Effector CD4-positive, alpha-beta T cell (primary cell): Measurements from ENCODE around the gene CENPN.
A peak's percentile ranks its signal among the peaks of the same experiment; 100 is the strongest.

ENCODE experiments used
- DNase-seq: peaks from one replicate; pipeline ENCODE4 v3.0.0-alpha.2; 2020

Gene CENPN

GRCh38 chr16:81035975-81036750 lies 29.1 kb downstream of the CENPN start:
- DNase-seq: peak; percentile 11

- DNase-seq: no peak
Observed at GRCh38 chr16:81036751-81037350, 29.8 kb downstream of the CENPN start.

GRCh38 chr16:81040131-81040530 lies 33.1 kb downstream of the CENPN start:
- no peak for DNase-seq

GRCh38 chr16:81040842-81041241 lies 33.8 kb downstream of the CENPN start:
- DNase-seq: no peak

- no peak for DNase-seq
Observed at GRCh38 chr16:81041696-81042095, 34.7 kb downstream of the CENPN start.

GRCh38 chr16:81042821-81043220 lies 35.8 kb downstream of the CENPN start:
- DNase-seq: no peak

DNA sequence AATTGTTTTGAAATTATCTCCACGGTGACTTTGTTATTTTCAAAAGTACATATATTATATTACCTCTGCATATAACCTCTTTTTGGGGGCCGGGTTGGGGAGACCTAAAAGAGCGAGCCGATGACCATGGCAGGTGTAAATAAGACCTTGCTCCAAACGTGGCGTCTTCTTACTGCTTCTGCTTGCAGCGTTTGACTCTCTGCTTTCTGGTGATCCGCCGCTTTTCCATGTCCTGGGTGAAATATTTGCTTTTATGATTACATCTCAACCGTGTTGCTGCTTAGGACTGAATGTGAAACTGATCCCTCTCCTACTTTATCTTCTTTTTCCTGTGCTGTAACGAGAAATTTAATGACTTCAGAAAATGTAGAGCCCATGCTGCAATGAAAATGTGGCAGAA lies 46.7 kb downstream of the CENPN start:
- DNase-seq: no peak

- no peak for DNase-seq
Observed at GRCh38 chr16:81060576-81061306, 53.7 kb downstream of the CENPN start.

DNA sequence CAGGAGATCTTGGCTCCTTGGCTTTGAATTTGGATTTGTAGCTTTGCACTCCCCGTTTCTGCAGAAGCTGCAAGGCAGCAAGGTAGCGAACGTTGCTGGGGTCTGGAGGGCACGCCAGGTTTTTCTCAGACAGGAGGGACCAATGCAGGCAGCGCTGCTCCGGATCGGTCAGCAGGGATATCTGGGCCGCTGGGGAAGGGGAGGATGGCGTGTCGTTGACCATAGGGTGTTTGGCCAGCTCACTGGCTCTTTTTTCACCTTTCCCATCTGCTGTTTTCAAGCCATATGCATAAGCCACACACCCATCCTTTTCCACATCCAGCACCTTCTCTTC lies 54.3 kb downstream of the CENPN start:
- DNase-seq: no peak

GRCh38 chr16:81061871-81062608 lies 55.0 kb downstream of the CENPN start:
- DNase-seq: no peak

- no peak for DNase-seq
Observed at GRCh38 chr16:81066681-81067080, 59.7 kb downstream of the CENPN start.

DNA sequence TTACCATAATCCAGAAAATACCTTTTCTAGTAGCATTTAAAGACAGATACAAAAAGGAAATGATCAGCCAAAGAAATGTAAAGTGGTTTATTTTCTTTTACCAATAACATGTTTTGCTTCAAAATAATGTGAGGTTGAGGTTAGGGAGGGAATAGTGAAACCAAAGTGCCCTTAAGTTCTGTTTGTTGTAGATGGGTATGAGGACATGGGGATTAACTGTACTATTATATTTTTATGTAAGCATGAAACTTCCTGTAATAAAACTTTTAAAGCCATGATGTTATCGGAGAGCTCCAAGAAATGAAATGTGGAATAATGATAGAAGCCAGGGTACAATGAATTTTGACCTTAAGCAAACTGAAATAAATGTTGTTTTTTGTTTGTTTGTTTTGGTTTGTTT lies 60.2 kb downstream of the CENPN start:
- DNase-seq: no peak

- DNase-seq: no peak
Observed at GRCh38 chr16:81069063-81069462, 62.0 kb downstream of the CENPN start.

DNA sequence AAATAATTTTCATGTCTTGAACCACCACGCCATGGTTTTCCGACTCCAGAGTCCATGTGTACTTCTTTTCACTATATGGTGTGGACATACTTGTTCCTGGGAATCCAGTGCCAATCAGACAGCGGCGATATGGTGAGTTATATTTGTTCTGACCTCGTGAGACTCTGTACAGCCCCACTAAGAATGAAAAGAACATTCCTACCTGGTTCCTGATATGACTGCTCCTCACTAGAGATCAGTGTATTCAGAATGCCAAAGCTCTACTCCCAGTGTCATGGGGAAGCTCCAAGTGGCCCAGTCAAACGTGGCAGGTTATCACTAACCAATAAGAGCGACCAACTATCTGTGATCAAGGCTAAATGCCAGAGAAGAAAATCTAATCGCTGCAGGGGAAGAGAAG lies 64.0 kb downstream of the CENPN start:
- DNase-seq: no peak

GRCh38 chr16:81071805-81072204 lies 64.8 kb downstream of the CENPN start:
- DNase-seq: no peak

- DNase-seq: no peak
Observed at GRCh38 chr16:81073560-81074330, 66.7 kb downstream of the CENPN start.

DNA sequence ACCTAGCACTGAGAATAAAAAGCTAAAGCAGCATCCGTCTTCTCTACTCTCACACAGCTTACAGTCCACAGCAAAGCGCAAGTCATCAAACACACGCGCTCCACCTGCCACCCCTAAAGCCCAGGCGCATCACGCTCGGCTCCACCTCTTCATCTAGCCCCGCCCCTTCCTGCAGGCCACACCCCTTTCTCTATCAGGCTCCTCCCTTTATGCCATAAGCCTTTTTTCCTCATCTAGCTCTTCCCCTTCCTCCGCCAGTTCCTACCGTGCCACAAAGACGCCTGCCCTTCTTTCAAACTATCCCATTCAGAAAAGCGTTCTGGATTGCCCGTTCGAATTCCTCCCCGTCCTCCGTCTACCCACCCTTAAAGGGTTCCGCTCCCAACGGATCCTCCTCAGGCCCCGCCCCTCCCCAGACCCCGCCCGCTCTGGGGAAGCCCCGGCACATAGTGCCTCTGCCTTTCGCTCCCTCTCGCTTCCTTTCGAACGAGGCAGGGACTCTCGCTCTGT lies 69.6 kb downstream of the CENPN start:
- DNase-seq: peak; percentile 87

DNA sequence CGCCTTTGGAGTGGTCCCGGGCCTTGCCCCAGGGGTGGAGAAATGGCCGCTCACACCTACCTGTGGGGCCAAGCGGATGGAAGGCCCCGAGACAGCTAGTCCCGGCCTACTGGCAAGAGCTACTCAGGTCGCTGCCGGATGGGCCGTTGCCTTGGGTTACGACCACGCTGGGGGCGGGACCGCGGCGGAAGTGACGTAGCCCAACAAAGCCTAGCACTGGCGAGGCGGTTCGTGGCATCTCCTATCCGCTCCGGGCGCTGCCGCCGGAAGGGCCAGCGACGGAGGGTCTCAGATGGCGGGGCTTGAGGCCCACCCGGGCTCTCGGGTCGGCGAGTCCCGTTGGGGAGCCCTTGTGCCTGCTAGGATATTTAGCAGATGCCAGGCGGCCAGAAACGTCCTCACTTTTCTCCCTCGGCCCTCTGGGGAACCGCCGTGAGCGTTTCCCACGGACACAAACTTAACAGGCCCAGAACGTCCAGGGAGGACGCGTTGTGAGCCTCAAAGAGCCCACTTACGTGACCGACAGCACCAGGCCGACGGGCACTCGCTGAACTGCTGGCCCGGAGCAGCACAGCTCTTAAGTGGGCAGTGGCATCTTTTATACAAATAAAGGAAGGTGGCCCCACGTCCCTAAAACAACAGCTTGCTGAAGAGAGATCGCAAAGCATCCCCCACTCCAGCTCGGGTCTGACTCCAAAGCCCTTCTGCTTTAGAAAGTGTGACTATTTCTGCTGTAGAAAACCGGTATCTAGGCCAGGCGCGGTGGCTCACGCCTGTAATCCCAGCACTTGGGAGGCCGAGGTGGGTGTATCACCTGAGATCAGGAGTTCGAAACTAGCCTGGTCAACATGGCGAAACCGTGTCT lies 70.3 kb downstream of the CENPN start, which contains the start of gene C16orf46:
TSS of gene C16orf46 (minus strand) at position 163 of the 865 bp plus-strand sequence. CDS start 13,283 bp downstream, outside the sequence.
- peak; percentile 93 for DNase-seq

DNA sequence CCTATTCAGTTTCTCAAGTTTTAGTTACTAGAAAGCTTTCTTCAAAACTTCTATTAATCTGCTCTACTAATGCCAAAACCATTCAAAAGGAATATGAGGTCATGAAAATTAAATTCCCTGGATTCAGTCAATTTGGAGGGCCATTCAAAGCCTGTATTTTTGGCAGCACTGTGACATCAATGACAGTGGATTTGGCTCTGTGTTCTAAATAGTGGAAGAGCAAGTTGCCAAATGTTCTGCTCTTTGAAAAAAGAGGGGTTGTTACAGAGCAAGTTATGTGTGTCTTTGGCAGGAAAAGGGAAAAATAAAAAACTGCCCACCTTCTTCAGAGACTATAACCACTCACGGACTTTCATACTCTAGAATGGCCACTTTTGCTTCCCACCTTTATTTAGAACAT lies 73.2 kb downstream of the CENPN start:
- DNase-seq: no peak

- no peak for DNase-seq
Observed at GRCh38 chr16:81081014-81081413, 74.0 kb downstream of the CENPN start.
